ENCODE results near the gene SLC35G1. TPM values are rescaled to one million over a fixed set of nuclear protein-coding genes. Genes with fewer than 3 reads are reported as not detected.

SLC35G1 gene
- total and polyA plus RNA-seq, 11 donors, result 1.3 to 4.1 (median 2.0) TPM

GRCh38 chr10:93951905-93952304, 58.1 kb downstream of the SLC35G1 start:
- no peak overlapping the region for H3K4me3 ChIP-seq
- intact Hi-C loops (cut with DNase I), result no loop called here
- 49 to 61% (median 53%) methylated on average over 2 of the region's 2 CpGs for WGBS, 4 donors
- DNase-seq, result no peak
- no peaks in the 10 kb centered on the region for H3K27me3 ChIP-seq
- no peaks in the 10 kb centered on the region for H3K36me3 ChIP-seq
- peak overlapping the region in 4 of 12 donors; percentile 12 to 77 (median 37) for H3K27ac ChIP-seq
- H3K4me1 ChIP-seq, result peaks cover 0 to 16% (median 4%) of the 10 kb centered on the region in 12 donors
- H3K9me3 ChIP-seq, result no peaks in the 10 kb centered on the region
- ATAC-seq, result peak in 1 of 4 donors; percentile 21
- no peak for TF ChIP-seq POLR2A (IDR thresholded peaks at IDR 0.05)
- TF ChIP-seq CTCF (IDR thresholded peaks at IDR 0.05), result no peak

Other genes starting within 250 kb of the SLC35G1 start
- 10 to 100 TPM in 6 of 9 donors, 1 to 10 TPM in 3; 5.0 to 20.4 (median 12.2) TPM for gene FRA10AC1, start 191.4 kb upstream of the SLC35G1 start, total RNA-seq
- gene FRA10AC1, start 191.4 kb upstream of the SLC35G1 start, polyA plus RNA-seq, result 10 to 100 TPM in 1 of 2 donors, 1 to 10 TPM in 1; 8.4 to 16.5 TPM
- gene LGI1, start 136.0 kb upstream of the SLC35G1 start, total RNA-seq, result under 1 TPM in 2 of 9 donors, not detected in 7; 0.52 to 0.57 TPM
- gene LGI1, start 136.0 kb upstream of the SLC35G1 start, polyA plus RNA-seq, result under 1 TPM in 1 of 2 donors, not detected in 1; 0.30 TPM
- gene PLCE1, start 100.0 kb downstream of the SLC35G1 start, total RNA-seq, result 10 to 100 TPM in 7 of 9 donors, 1 to 10 TPM in 2; 8.0 to 42.1 (median 11.1) TPM
- 1 to 10 TPM; 1.3 to 2.3 TPM for gene PLCE1, start 100.0 kb downstream of the SLC35G1 start, polyA plus RNA-seq